Left kidney (tissue), 8 donors: ENCODE measurements around the gene HSPB8. TPM values are rescaled to one million over a fixed set of nuclear protein-coding genes. Genes with fewer than 3 reads are reported as not detected.

Source experiments
- DNase-seq: peaks from one replicate; pipeline ENCODE4 v3.0.0-alpha.2; 2013
- long read RNA-seq, 8 donors: transcript quantifications; one replicate each; lab custom pipeline, GENCODE V29; 2026
- polyA plus RNA-seq: library from polyadenylated mRNA; unstranded; fragments of 120-200 nt; gene quantifications from one replicate; pipeline ENCODE4 v1.2.1, GENCODE V29; 2013; ENCODE audit not compliant: insufficient read length

The HSPB8 gene
- 4.8 TPM for polyA plus RNA-seq
- long read RNA-seq, donor 1, transcript HSPB8-201 (3 exons, 2,152 nt): major isoform, 5 of 5 reads
- long read RNA-seq, donor 1, partial matches to known transcripts: 0 of 5 reads
- long read RNA-seq, donor 1, other reads (novel, unspliced or antisense): 0 of 5 reads
- long read RNA-seq, donor 2: 0 reads
- long read RNA-seq, donor 3, partial matches to known transcripts: 0 of 1 reads
- long read RNA-seq, donor 3, other reads (novel, unspliced or antisense): 0 of 1 reads
- long read RNA-seq, donor 4, partial matches to known transcripts: 0 of 1 reads
- long read RNA-seq, donor 4, other reads (novel, unspliced or antisense): 0 of 1 reads
- long read RNA-seq, donor 5, partial matches to known transcripts: 0 of 4 reads
- long read RNA-seq, donor 5, other reads (novel, unspliced or antisense): 0 of 4 reads
- long read RNA-seq, donor 6, partial matches to known transcripts: 0 of 4 reads
- long read RNA-seq, donor 6, other reads (novel, unspliced or antisense): 0 of 4 reads
- long read RNA-seq, donor 7, transcript HSPB8-201 (3 exons, 2,152 nt): major isoform, 8 of 8 reads
- long read RNA-seq, donor 7, partial matches to known transcripts: 0 of 8 reads
- long read RNA-seq, donor 7, other reads (novel, unspliced or antisense): 0 of 8 reads
- long read RNA-seq, donor 8, partial matches to known transcripts: 0 of 2 reads
- long read RNA-seq, donor 8, other reads (novel, unspliced or antisense): 0 of 2 reads

GRCh38 chr12:119178544-119179334 is at the start of gene HSPB8:
TSS of gene HSPB8 (plus strand) at chr12:119178931. CDS start at chr12:119179313, 382 bp downstream.
- peak; percentile 63 for DNase-seq

GRCh38 chr12:119129827-119130434 is 48.8 kb upstream of the HSPB8 start:
- DNase-seq: no peak

- no peak for DNase-seq
Measured at GRCh38 chr12:119130523-119130922, 48.2 kb upstream of the HSPB8 start.

- no peak for DNase-seq
Measured at GRCh38 chr12:119134284-119135072, 44.3 kb upstream of the HSPB8 start.

- DNase-seq: no peak
Measured at GRCh38 chr12:119136811-119137410, 41.8 kb upstream of the HSPB8 start.

GRCh38 chr12:119139448-119139847 is 39.3 kb upstream of the HSPB8 start:
- no peak for DNase-seq

- no peak for DNase-seq
Measured at GRCh38 chr12:119145367-119145766, 33.4 kb upstream of the HSPB8 start.

GRCh38 chr12:119147847-119148448 is 30.8 kb upstream of the HSPB8 start:
- no peak for DNase-seq

GRCh38 chr12:119149270-119149669 is 29.5 kb upstream of the HSPB8 start:
- DNase-seq: no peak

- no peak for DNase-seq
Measured at GRCh38 chr12:119151445-119152026, 27.2 kb upstream of the HSPB8 start.

GRCh38 chr12:119153477-119154434 is 25.0 kb upstream of the HSPB8 start:
- peak; percentile 29 for DNase-seq

GRCh38 chr12:119154435-119154818 is 24.3 kb upstream of the HSPB8 start:
- DNase-seq: no peak

- DNase-seq: no peak
Measured at GRCh38 chr12:119156401-119157044, 22.2 kb upstream of the HSPB8 start.

- DNase-seq: no peak
Measured at GRCh38 chr12:119157528-119157927, 21.2 kb upstream of the HSPB8 start.

- no peak for DNase-seq
Measured at GRCh38 chr12:119157978-119158377, 20.8 kb upstream of the HSPB8 start.

- DNase-seq: no peak
Measured at GRCh38 chr12:119158402-119158801, 20.3 kb upstream of the HSPB8 start.

- DNase-seq: no peak
Measured at GRCh38 chr12:119159844-119160243, 18.9 kb upstream of the HSPB8 start.

- DNase-seq: no peak
Measured at GRCh38 chr12:119167902-119168301, 10.8 kb upstream of the HSPB8 start.
